NCI-H526 treated with DMSO at 0.1 percent for 48 hours (cell line): ENCODE data around the gene PTPN22.
A peak's percentile ranks its signal among the peaks of the same experiment; 100 is the strongest.

Source experiments
- DNase-seq: peaks from one replicate; lab custom pipeline; 2025; lab: John Stamatoyannopoulos, UW

PTPN22 gene

DNA sequence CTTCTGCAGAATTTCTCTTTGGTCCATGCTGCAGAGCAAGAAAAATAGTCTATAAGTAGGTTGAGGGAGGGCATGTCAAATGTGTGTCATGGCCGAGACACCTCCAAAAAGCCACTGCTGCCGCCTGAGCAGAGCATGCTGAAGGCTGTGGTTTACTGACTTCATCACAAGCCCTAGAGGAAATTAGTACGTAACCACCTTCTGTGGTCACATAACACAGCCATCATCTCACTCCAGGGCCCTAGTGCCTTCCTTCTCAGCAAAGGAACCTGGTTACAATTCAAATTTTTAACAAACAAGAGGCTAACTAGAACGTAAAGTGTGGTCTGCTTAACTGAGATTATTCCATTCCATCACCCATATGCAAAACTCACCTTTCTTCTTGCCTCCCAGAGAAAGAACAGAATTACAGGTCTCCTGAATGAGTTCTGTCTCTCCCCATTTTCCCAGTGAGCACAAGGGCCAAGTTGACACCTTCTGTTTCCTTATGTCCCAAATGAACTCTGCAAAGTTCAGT, at the start of gene PTPN22:
Gene PTPN22, minus strand, starts transcription at position 116 of the 517 bp plus-strand sequence.
- DNase-seq = no peak

DNA sequence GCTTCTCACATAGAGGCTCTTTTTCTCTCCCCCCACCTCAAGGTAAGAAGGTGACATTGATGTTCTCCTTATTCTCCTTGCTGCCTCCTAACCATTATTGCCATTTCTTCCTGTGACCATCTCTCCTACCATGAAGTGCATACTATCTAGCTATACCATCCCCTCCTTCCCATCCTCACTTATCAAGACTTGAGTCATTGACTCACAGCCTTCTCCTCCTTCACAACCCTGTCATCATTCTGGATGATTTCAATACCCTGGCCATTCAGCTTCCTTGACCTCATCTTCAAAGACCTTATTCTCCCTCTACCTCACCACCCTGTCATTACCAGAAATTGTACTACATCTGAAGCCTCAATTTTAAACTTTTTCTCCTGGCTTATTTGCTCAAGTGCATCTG, 46.7 kb upstream of the PTPN22 start:
- no peak for DNase-seq

DNA sequence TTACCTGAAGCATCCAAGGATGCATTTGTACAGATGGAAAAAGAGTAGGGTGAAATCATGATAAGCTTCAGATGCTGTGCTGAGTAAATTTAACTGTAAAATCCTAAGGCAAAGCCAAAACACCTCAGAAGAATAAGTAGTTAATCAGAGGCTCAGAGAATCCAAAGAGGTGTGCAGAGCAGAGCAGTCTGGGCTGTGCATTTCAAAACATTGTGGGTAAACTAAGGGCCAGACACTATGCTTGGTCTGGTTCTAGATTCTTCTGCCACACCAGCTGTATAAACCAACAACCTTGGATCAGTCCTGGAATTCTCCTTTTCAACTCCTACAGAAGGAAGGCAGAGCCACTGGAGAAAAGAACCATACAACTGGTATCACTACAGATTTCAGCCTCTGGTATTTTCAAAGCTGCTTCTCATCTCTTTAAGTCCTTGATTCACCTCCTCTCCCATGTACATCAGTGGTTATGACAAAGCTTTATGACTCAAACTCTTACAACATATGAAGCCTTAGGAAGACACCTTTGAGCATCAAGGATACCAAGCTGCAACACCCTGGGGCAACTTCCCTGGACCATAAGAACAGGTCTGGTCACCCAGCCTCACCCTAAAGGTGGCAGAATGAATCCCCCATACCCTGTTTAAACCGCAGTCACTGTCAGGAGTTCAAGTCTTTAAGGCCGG, 46.0 kb upstream of the PTPN22 start:
- DNase-seq = no peak

DNA sequence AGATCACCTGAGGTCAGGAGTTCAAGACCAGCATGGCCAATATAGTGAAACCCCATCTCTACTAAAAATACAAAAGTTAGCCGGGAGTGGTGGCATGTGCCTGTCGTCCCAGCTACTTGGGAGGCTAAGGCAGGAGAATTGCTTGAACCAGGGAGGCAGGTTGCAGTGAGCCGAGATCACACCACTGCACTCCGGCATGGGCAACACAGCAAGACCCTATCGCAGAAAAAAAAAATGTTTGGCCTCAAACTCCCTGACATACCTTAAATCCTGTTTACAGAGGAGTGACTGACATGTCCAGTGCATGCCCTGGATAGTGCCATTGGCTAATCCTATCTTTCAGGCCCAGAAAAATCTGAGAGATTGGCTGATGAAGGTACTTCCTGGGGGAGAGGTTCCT, 45.5 kb upstream of the PTPN22 start:
- no peak for DNase-seq

DNA sequence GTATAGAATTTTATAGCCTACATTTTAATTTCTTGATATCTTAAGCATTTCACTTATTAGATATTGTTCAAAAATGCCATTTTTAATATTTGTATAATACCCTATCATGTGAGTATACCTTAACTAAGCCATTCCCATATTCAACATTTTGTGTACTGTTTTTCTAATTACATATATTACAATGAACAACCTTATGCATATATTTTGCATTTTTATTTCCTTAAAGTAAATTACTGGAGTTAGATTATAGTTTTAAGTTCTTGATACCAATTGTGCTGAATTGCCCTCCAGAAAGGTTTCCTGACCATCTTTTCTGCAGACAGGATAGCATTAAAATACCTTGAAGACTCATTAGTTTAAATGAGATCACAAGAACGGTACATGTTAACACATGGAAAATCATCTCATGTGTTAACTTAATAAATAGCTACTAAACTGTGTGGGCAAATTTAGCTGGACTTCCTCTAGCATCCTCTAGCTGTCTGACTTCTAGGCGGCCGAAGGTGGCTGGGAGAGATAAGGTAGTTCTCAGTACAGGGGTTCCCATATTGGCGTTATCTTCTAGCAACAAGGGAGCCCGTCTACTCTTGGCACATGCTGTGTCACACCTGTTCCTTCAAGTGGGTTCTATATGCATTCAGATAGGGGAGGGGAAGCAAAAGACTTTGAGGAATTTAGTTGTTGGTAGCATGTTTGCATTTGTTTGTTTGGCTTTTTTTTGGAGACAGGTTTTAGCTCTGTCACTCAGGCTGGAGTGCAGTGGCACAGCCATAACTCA, 42.6 kb upstream of the PTPN22 start:
- DNase-seq = no peak

DNA sequence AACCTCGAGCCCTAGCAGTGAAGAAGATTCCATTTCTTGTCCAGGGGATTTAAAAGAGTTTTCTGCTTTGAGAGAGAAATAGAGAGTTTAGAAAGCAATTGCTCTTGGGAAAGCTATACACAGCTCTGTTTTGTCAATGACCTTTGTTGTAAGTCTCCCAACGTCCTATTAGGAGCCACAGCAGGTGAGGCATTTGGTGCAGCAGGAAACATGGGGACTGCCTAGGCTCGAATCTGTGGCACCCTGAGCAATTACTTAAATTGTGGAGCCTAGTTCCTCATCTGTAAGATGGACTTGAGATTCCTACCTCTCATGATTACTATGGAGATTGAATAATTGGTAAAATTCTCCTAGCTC, 41.8 kb upstream of the PTPN22 start:
- no peak for DNase-seq

DNA sequence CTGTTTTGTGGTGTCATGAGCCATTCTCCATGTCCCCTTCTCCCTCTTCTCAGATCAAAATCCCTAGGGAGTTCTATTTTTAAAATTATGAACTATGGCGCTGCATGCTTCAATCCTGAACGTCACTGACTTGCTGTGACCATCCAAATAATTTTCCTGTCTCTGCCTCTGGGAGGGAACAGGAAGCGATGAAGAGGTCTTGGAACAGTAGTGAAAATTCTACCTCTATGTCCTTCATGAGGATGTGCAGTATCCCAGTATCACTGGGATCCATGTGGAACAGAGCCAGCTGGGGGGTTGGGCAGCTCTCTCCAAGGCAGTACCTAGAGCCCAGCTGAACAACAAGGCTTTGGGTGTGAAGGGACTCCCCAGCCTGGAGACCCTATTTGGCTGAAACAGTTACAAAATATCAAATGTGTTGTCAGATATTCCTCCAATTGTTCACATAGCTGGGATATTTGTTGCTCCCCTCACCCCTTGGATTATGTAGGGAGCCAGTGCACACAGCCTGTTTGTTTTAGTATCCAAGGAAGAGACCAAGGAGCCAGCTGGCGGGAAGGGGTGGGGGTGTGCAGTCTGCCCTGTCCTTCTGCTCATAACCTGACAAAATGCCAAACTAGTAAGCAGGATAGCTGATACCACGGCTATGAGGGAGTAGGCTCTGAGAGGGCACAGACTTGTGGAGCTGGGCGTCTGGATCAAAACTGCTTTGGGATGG, 41.2 kb upstream of the PTPN22 start:
- no peak for DNase-seq

DNA sequence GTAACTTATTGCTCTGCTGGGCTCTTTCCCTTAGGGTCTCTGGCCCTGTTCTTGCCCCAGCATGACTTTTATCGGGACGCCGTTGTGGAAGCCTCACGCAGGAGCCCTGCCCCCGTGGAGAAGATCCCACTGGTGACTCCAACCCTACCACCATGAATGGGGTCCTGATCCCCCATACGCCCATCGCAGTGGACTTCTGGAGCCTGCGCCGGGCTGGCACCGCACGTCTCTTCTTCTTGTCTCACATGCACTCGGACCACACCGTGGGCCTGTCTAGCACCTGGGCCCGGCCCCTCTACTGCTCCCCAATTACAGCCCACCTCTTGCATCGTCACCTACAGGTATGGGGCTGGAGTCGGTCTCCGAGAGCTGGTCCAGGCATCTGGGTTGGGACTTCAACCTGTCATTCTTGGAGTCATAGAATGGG, 33.9 kb upstream of the PTPN22 start:
- peak; percentile 47 for DNase-seq

DNA sequence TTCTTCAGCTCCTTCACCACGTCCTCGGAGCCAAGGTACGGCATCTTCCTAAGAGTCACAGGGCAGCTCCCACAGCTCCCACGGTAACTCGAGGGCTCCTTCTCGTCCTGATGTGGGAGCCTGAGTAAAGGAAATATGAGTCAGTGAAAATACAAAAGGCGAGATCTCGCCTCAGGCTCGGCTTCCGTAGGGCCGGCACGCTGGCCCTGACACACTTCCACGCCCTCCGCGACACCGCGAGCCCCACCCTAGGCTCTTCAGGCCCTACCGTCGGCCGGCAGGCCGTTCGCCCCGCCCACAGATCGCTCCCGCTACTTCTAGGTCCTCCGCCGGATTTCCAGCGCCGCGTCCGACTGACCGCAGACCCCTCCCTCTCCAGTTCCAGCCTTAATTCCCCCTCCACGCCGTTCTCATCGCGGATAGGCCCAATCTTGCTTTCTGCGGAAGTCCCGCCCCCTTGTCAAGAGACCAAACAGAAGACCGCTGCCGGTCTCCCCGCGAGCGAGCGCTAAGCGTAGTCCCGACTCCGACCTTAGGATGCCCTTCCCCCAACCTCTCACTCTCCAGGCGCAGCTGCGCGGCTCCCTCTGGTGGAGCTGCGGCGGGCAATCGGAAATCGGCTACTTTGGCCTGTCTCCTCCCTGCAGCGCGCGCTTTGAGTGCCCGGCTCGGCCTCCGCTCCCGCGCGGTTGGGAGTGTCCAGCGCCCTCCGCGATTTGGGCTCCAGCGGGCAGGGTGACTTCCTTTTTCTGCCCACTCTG, 33.3 kb upstream of the PTPN22 start, which contains the start of the genes AP4B1 and DCLRE1B:
Gene AP4B1, minus strand, starts transcription at position 126 of the 761 bp plus-strand sequence. Its CDS starts 82 bp downstream, at position 44.
Gene DCLRE1B, plus strand, starts transcription at position 653 of the 761 bp plus-strand sequence. CDS start 261 bp downstream, outside the sequence.
- peak; percentile 100 for DNase-seq

DNA sequence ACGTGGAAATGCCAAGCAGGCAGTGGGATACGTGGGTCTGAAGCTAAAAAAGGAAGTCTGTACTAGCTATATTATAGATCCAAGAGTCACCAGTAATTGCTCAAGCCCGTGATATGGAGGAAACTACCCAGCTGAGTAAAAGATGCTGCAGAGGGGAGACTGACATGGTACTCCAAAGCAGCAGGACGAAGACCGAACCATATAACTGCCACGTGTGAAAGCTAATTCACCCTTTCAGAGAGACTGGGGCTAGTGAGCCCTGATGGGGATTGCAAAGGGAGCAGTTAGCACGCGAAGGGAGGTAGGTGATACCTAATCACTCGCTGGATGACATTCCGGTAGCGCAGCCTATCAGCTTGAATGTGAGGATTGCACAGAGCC, 32.8 kb upstream of the PTPN22 start:
- DNase-seq = peak; percentile 88

DNA sequence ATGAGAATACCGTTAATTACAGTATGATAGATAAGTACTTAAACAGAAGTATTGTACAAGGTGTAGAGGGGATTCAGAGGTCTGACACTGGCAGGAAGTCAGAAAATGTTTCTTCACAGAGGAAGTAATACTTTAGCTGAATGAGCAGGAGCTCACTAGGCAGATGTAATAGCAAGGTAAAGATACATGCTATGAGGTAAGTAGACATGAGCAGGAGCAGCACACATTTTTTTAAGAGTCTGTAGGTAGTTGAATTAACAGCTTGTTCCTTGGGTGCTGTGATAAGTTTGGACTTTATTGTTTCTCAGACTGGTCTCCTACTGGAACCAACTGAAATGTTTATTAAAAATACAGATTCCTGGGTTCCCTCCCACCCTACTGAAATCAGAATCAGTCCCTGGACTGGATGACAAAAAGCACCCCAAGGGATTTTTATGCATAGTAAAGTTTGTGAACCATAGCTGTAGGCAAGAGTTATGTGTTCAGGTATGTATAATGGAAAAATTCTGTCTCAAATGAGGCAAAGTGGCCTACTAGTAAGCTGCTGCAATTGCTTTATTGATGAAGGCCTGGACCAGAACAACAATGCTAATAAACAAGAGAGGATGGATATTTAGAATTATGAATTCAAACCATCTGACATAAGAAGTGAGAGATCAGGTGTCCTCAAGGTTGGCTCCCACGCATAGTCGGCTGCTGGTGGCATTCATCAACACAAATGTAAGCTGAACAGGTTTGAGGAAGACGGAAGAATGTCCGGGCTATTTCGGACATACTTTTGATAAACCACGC, 32.2 kb upstream of the PTPN22 start:
- no peak for DNase-seq

DNA sequence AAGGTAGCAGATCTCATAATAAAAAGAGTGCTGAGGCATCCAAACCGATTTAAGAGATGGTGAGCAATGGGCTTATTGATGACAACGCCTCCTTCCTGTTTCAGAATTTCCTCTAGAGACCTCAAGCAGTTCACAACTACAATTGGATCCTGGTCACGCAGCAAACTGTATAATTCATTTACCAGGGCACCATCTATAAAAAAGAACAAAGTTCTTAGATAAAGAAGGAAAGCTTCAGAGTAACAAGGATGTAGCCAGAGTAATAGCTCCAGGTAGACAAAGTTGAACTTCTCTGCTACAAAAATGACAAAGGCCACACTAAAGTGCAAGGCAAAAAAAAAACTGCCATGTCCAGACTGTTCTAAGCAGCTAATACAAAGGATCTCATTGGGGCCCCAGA, 29.7 kb upstream of the PTPN22 start:
- no peak for DNase-seq

DNA sequence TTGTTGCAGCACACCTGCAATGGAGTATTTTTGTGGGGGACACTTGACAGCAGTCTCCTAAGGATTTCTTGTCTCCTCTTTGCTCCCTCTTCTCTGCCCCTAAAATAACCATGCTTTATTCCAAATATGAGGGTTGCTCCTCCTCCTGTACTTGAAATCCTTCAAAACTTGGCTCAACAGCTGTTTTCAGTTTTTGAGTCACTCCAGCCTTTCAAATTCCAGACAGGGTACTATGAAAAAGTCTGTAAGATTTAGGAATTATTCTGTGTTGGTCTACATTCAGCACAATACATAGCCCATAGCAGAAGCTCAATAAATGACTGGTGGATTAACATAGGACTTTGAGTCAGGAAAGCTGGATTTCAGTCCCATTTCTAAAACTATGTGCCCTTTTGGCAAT, 27.6 kb upstream of the PTPN22 start:
- no peak for DNase-seq

DNA sequence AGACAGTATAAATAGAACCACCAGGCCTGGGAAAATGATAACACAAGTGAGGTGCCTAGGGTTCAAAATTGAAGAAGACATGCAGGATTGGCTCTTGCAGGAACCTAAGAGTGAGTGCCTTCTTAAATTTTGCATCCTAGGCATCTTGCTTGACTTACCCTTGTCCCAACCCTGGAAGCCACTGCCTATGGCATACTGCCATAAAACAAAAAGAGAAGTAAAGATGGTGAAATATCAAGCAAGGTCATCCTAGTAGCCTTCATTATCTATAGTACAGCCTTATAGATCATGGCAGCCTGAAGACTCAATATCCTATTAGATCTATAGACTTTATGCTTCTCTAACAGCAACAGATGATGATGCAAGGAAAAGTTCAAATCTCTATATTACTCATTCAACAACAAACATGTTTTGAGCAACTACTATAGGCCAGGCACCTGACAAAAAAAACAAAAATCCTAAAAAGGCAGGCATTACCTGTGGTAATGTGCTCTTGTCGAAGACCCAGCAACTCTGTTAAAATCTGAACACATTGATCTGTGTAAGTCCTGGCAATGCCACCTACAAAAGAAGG, 26.8 kb upstream of the PTPN22 start:
- no peak for DNase-seq

DNA sequence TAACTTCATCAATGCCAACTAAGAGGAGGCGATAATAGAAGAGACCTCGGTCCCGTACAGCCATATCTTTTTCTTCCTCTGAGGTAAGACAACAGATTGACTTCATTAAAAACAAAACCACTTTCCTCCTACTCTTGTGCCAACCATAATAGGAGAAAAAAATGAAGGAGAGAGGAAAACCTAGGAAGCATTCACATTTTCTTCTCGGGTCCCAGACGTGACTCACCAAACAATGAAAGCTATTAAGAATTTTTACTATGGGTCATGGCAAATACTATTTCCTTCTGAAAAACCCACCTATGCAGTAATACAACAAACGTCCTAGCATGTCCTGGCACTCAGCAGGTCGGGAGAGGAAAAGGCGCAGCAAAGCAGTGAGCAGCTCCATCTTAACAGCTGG, 24.4 kb upstream of the PTPN22 start:
- DNase-seq = no peak

DNA sequence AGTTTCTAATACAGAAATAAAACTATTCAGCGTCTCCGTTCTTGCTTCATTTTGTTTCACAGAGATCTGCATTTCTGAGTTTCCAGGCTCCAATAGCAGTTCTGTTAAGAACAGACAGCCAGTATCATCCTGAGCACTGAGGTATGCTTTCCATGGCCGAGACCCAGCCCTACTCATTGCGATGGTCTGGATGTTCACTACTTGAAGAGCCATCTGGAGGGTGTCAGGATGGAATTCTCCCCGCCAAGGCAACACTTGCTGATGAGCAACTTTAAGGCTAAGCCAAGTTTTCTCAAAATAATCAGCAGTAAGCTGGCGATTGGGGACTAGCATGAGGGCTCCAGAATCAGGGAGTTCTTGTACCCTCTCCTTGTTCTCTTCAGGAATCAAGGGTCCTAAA, 23.6 kb upstream of the PTPN22 start:
- no peak for DNase-seq

DNA sequence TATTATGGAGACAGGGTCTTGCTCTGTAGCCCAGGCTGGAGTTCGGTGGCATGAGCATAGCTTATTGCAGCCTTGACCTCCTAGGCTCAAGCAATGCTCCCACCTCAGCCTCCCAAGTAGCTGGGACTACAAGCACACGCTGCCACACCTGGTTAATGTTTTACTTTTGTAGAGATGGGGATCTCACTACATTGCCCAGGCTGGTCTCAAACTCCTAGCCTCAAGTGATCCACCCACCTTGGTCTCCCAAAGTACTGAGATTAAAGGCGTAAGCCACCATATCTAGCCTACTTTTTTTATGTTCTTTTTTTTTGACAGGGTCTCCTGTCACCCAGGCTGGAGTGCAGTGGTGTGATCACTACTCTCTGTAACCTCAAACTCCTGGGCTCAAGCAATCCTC, 21.8 kb upstream of the PTPN22 start:
- no peak for DNase-seq

DNA sequence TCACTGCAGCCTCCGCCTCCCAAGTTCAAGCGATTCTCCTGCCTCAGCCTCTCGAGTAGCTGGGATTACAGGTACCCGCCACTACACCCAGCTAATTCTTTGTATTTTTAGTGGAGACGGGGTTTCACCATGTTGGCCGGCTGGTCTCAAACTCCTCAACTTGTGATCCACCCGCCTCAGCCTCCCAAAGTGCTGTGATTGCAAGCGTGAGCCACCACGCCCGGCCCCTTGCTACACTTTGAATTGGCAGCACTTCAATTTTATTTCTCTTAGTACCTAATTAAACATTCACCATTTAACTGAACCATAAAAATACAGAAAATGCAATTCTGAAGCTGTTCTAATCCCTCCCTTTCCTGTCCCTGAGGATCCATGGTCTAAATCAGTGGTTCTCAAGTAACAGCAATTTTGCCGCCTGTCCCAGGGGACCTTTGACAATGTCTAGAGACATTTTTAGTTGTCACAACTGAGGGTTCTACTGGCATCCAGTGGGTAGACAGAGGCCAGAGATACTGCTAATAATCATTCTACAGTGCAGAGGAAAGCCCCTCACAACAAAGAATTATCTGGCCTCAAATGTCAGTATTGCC, 20.2 kb upstream of the PTPN22 start:
- no peak for DNase-seq

DNA sequence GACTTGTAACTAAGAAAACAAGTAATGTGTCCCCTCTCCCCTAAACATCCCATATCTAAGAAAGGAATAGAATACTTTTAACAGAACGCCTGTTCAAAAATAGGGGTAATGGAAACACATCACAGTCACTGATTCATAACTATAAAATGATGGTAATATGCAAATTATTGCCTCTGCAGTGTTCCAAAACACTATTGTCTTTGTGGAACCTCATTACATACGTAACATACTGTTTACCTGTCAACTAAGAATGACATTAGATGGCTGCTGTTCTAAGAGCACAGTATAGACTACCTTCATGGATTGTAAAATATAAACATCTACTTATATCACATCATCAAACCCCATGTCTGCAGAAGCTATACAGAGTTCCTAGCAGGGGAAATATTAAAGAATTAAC, 19.3 kb upstream of the PTPN22 start:
- DNase-seq = no peak
